Ureter (tissue), 1 donor: Measurements from ENCODE around the gene ADSS2. TPM values are rescaled to one million over a fixed set of nuclear protein-coding genes. Genes with fewer than 3 reads are reported as not detected.
"Not testable (repeated sequence)": the region's sequence is repeated elsewhere in the genome, so short reads cannot be mapped to it uniquely, and the experiment has no call there.

Experiments
- DNase-seq: peaks from one replicate; pipeline ENCODE4 v3.0.0-alpha.2; 2020; ENCODE audit warnings: low spot score
- total RNA-seq: library from RNA; stranded (reverse); gene quantifications from one replicate; pipeline ENCODE4 v1.2.4, GENCODE V29; 2023
- donor health status: DM: yes; HTN: yes; CAD: no.

Gene ADSS2
- total RNA-seq, 1 donor from 2014 or later, result 60.5 TPM

GRCh38 chr1:244395965-244396364 is 55.7 kb downstream of the ADSS2 start:
- DNase-seq, result no peak

DNA sequence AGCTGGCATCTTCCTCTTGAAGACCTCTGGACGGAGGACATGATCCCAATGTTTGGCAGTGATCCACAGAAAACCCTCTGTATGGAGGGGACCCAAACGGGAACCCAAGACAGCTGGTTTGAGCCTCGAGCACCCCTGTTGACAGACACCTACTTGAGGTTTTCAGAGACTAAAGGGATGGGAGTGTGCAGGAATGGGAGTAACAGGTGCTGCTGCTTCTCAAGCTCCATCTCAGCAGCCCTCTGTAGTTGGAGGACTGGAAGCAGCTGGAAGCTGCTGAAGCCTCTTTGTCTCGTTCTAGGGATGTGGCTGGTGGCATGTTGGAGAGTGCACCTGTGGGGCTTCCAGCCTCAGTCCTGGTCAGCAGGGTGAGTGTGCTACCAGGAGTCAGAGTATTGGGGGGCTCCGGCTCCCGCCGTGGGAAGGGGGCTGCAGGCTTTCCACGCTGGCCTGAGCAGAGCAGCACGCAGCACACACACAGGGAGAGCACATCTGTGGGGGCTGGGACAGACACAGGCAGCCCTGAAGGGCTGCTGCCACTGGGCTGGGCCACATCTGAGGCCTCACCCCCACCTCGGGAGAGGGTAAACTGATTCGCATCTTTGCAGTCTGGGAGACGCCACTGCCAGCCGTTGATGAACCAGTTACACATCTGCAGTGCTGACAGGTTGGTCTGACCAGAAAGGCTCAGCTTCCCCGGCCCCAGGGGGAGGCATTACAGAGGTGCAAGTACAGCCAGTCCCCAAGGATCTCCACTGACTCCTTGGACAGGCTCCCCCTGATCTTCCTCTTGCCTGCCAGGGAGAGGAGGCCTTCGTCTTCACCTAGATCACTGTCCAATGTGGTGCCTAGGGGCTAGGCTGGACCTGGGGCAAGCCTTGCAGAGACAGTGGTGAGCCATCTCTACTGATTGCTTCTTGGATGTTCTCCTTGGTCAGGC is 56.6 kb downstream of the ADSS2 start:
- no peak for DNase-seq

DNA sequence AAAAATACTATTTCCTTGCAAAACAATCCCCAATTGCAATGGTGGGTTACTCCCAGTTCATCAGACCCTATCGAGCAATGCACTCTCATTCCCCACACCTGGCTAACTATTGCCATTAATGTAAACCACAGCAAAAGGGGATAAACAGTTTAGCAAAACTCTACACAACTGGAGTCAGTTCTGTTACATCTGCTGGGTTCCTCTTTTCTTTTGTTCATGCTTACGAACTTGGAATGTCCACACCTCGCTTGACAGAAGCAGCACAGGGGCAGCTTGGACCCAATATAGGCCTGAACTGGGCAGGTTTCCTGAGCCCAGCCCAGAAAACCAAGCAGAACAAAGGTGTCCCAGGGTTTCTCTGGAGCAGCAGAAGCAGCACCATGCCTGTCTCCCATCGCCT is 57.4 kb downstream of the ADSS2 start:
- no peak for DNase-seq

- no peak for DNase-seq
Observed at GRCh38 chr1:244393604-244394176, 58.0 kb downstream of the ADSS2 start.

- DNase-seq, result no peak
Observed at GRCh38 chr1:244391761-244392160, 59.9 kb downstream of the ADSS2 start.

- no peak for DNase-seq
Observed at GRCh38 chr1:244388961-244389360, 62.7 kb downstream of the ADSS2 start.

- DNase-seq, result no peak
Observed at GRCh38 chr1:244387415-244387814, 64.3 kb downstream of the ADSS2 start.

- DNase-seq, result no peak
Observed at GRCh38 chr1:244386595-244386994, 65.1 kb downstream of the ADSS2 start.

DNA sequence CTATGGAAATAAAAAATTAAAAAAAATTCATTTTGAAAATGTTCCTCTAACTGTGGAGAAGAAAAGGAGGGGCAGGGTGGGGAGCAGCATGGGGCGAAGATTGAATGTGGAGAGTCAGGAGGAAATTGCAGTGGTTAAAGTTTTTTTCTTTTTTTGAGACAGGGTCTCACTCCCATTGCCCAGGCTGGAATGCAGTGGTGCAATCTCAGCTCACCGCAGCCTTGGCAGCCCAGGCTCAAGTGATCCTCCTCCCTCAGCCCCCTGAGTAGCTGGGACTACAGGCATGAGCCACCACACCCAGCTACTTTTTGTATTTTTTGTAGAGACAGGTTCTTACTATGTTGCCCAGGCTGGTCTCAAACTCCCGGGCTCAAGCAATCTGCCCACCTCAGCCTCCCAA is 67.6 kb downstream of the ADSS2 start:
- no peak for DNase-seq

DNA sequence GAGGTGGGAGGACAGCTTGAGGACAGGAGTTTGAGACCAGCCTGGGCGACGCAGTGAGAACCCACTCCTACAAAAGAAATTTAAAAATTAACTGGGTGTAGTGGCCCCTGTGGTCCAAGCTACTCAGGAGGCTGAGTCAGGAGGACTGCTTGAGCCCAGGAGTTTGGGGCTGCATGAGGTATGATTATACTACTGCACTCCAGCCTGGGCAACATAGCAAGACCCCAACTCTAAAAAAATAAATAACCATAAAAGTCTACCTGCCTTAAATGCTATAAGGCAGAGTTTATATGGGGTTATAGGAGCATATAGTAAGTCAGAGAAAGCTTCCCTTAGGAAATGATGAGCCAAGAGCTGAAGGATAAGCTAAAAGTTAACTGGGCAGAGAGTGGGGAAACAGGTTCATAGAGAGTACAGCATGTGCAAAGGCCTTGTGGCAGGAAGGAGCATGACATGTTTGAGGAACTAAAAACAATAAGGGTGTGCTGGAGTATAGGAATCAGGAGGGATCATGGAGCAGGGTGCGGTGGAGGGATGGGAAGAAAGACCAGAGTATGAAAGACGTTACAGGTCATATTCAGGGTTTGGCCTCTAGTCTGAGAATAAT is 68.3 kb downstream of the ADSS2 start:
- DNase-seq, result no peak

DNA sequence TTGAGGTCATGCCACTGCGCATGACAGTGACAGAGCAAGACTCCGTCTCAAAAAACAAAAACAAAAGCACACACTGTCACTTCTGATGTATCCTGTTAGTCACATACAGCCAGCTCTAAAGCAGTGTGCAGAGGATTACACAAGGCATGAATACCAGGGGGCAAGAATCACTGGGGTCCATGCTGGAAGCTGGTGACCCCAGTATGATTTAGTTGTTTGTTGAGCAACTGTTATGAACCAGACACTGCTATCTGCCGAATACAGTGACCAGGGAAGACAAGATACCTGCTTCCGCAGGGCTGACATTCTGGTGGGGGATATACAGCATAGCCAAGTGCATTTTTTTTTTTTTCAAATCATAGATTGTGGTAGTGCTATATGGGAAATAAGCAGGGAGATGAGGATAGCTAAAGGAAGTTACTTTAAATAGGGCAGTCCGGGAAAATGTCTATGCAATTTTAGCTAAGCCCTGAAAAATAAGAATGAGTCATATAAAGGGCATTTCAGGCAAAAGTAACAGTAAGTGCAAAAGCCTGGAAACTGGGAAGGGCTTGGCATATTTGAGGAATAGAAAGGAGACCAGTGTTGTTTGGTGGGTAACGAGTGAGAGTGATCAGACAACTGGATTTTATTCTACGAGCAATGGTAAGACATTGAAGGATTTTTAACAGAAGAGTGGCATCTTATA is 69.7 kb downstream of the ADSS2 start:
- DNase-seq, result no peak

DNA sequence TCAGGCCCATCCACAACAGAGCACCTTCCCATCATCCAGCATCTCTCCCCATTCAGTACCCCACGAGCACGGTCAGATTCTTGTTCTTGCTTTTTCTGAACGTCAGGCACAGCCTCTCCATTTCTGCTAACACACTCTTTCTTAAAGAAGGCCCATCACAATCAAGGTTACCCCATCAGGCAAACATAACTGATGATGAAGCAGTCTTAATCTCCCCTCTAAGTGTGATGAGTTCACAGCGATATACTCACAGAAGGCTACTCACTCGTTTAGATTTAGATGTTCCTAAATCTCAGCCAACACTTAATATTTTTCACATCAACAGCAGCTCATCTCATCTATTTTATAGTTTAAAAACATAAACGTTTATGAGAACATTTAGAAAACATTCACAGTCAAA is 75.6 kb downstream of the ADSS2 start:
- DNase-seq, result no peak

DNA sequence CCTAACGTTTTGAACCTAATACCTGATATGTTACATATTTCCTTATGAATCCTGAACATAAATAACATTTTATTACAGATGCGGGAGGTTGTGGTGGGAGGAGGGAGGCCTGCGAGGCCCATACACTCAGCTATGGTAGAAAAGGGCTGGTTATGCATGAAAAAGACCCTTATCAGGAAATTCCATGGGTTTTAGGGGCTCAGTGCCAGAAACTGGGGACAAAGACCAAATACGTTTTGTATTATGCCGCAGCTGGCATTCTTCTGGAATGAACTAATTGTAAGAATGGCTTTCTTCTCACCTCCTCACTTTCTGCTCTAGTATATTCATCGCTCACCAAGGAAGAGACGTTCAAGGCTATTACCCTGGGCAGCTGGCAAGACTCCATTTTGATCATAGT is 76.7 kb downstream of the ADSS2 start:
- DNase-seq, result no peak

DNA sequence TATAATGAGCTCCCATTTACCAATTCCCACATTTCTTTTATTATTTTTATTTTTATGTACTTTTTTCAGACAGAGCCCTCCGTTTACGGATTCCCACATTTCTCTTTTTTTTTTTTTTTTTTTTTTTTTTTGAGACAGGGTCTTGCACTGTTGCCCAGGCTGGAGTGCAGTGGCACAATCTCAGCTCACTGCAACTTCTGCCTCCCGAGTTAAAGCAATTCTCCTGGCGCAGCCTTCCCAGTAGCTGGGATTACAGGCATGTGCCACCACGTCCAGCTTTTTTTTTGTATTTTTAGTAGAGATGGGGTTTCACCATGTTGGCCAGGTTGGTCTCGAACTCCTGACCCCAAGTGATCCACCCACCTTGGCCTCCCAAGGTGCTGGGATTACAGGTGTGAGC is 77.2 kb downstream of the ADSS2 start:
- not testable (repeated sequence) for DNase-seq

- DNase-seq, result peak; percentile 62
Observed at GRCh38 chr1:244371242-244372141, 80.2 kb downstream of the ADSS2 start.

DNA sequence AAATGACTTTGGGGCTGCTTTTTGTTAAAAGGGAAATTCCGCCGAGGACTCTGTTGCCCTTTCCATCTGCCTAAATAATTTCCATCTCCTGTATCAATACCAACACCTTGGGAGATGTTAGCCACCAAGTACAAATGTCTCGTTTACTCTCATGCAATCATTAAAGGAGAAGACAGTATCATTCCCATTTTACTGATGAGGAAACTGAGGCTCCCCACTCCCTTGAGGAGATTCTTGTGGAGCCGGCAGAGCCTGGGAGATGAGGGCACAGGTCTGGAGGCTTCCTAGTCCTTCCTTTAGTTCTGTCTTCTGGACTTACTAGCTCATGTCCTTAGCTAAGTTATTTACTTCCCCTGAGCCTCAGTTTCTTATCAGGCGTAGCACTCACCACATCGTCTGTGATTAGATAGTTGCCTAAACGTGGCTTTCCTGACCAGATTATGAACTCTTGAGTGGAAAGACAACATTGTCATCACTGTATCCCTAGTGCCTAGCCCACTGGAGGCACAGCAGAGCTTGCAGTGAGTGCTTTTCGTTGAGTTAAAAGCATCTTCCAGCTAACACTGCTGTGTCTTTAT is 81.6 kb downstream of the ADSS2 start:
- no peak for DNase-seq

DNA sequence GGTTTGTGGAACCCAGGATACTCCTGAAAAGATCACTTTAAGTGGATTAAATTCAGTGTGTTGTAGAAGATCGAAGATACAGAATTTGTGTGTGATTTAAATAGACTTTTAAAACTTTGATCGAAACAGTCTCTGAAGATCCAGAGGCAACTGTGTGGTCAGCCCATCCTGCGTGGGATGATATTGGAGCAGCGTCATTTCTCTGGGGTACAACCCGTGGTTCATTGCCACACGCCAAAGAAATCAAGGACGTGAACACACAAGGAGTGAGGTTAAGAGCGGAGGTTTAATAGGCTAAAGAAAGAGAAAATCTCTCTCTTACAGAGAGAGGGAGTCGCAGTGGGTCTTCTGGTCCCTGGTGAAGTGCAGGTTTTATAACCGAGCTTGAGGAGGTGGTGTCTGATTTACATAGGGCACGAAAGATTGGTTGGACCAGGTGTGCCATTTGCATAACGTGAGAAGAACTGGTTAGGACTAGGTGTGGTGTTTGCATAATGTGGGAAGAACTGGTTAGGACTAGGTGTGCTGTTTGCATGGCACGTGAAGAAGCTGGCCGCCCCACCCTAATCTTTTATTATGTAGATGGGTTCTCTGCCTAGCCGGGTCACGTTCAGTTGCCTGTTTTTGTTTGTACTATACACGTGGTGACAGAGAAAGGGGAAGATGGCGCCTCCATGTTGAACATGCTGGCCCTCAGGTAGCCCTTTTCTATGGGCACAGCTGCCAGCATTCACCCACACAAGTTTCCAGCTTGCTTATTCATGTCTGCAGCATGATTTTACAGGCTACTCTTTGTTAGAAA is 82.3 kb downstream of the ADSS2 start:
- DNase-seq, result no peak

DNA sequence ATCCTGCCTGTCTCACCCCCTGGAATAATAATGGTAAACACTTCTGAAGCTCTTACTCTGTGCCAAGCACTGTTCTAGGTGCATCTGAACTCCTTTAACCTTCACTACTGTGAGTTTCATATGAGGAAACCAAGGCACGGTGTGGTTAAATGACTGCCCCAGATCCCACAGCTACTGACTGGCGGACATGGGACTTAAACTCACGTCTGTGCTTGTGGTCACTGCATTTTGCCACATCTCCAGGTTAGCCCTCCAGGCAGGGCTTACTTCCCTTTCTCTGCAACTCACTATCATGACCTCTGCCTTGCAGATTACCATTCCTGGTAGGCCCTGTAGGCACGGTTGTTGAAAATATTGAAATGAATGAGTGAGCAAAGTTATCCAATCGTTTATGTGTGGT is 83.4 kb downstream of the ADSS2 start:
- no peak for DNase-seq

DNA sequence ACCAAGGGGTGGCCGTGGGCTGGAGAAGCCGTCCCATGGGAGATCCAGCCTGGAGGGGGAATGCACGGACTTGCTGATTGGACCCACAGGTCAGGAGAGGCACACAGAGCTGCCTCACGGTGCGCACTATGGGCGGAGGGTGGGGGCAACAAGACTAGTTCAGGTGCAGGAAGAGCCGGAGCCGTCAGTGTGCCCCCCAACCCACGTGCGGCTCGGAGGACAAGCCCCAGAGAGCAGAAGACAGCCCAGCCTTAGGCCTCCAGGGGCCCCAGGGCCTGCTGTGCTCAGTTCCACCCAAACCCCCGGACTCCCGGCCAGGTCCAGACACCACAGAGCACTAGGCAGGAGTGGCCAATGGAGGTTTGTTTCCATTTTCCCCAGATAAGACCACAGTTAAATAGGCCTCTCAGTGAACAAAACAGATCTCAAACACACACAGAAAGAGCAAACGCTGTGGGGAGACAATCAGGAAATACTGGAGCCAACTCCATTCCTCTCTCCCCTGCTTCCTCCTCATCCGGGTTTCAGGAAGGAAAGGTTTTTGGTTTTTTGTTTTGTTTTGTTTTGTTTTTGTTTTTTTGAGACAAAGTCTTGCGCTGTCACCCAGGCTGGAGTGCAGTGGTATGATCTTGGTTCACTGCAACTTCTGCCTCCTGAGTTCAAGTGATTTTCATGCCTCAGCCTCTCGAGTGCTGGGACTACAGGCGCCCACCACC is 84.2 kb downstream of the ADSS2 start:
- DNase-seq, result no peak
